Neuron (in vitro differentiated cells): ENCODE results near the gene NSUN4.

Source experiments
- H2AFZ ChIP-seq: one replicate; pipeline ENCODE4 v1.6.1; 2013; ENCODE audit warnings: low read depth, mild to moderate bottlenecking, inconsistent platforms, low read length, moderate library complexity
- H3K27me3 ChIP-seq: one replicate; pipeline ENCODE4 v1.6.1; 2013; ENCODE audit warnings: low read length; ENCODE audit not compliant: insufficient read depth
- H3K36me3 ChIP-seq: one replicate; pipeline ENCODE4 v1.6.1; 2013; ENCODE audit warnings: low read length; ENCODE audit not compliant: insufficient read depth
- H3K4me1 ChIP-seq: one replicate; pipeline ENCODE4 v1.6.1; 2013; ENCODE audit warnings: low read length; ENCODE audit not compliant: insufficient read depth
- H3K4me3 ChIP-seq: 2 replicates; pipeline ENCODE4 v1.5.1; 2013; ENCODE audit warnings: mild to moderate bottlenecking, low read length, moderate library complexity
- H3K9me3 ChIP-seq: one replicate; pipeline ENCODE4 v1.6.1; 2013; ENCODE audit warnings: low read length

NSUN4 gene

GRCh38 chr1:46394872-46395465 lies 54.4 kb downstream of the NSUN4 start:
- peaks cover 3% of the 10 kb centered on the region for H3K4me1 ChIP-seq
- H2AFZ ChIP-seq, result peak overlapping the region; percentile 94
- peaks cover 15% of the 10 kb centered on the region for H3K27me3 ChIP-seq
- H3K36me3 ChIP-seq, result no peaks in the 10 kb centered on the region
- H3K4me3 ChIP-seq, result peak overlapping the region; percentile 39
- peaks cover 16% of the 10 kb centered on the region for H3K9me3 ChIP-seq

GRCh38 chr1:46396441-46397398 lies 56.1 kb downstream of the NSUN4 start:
- Histone ChIP-seq H3K4me3 (no peak overlapping the region), H3K4me1 (peaks cover 3% of the 10 kb centered on the region), H3K9me3 (peaks cover 16% of the 10 kb centered on the region), H3K27me3 (peaks cover 15% of the 10 kb centered on the region), H2AFZ (no peak overlapping the region), H3K36me3 (no peaks in the 10 kb centered on the region)

GRCh38 chr1:46399307-46399706 lies 58.7 kb downstream of the NSUN4 start:
- Histone ChIP-seq H3K9me3 (peaks cover 2% of the 10 kb centered on the region), H3K36me3 (no peaks in the 10 kb centered on the region), H3K4me3 (no peak overlapping the region), H3K4me1 (peaks cover 3% of the 10 kb centered on the region), H3K27me3 (peaks cover 15% of the 10 kb centered on the region), H2AFZ (no peak overlapping the region)

GRCh38 chr1:46400421-46400820 lies 59.8 kb downstream of the NSUN4 start:
- Histone ChIP-seq H3K27me3 (peaks cover 10% of the 10 kb centered on the region), H2AFZ (no peak overlapping the region), H3K4me3 (no peak overlapping the region), H3K36me3 (no peaks in the 10 kb centered on the region), H3K9me3 (peaks cover 2% of the 10 kb centered on the region), H3K4me1 (no peaks in the 10 kb centered on the region)

- Histone ChIP-seq H3K36me3 (no peaks in the 10 kb centered on the region), H2AFZ (no peak overlapping the region), H3K4me3 (no peak overlapping the region), H3K4me1 (no peaks in the 10 kb centered on the region), H3K9me3 (no peaks in the 10 kb centered on the region), H3K27me3 (peaks cover 2% of the 10 kb centered on the region)
These were observed 60.7 kb downstream of the NSUN4 start for GRCh38 chr1:46401154-46401913.

- Histone ChIP-seq H3K36me3 (no peaks in the 10 kb centered on the region), H3K27me3 (no peaks in the 10 kb centered on the region), H3K4me3 (no peak overlapping the region), H3K4me1 (peaks cover 3% of the 10 kb centered on the region), H3K9me3 (no peaks in the 10 kb centered on the region), H2AFZ (no peak overlapping the region)
These were observed 61.5 kb downstream of the NSUN4 start for GRCh38 chr1:46401964-46402626.

GRCh38 chr1:46403916-46404315 lies 63.3 kb downstream of the NSUN4 start:
- Histone ChIP-seq H3K27me3 (no peaks in the 10 kb centered on the region), H3K4me3 (no peak overlapping the region), H2AFZ (no peak overlapping the region), H3K9me3 (no peaks in the 10 kb centered on the region), H3K36me3 (no peaks in the 10 kb centered on the region), H3K4me1 (peaks cover 4% of the 10 kb centered on the region)

GRCh38 chr1:46404482-46405196 lies 64.0 kb downstream of the NSUN4 start:
- no peaks in the 10 kb centered on the region for H3K36me3 ChIP-seq
- H3K27me3 ChIP-seq, result no peaks in the 10 kb centered on the region
- H3K9me3 ChIP-seq, result no peaks in the 10 kb centered on the region
- H3K4me3 ChIP-seq, result no peak overlapping the region
- H2AFZ ChIP-seq, result no peak overlapping the region
- peaks cover 4% of the 10 kb centered on the region for H3K4me1 ChIP-seq

GRCh38 chr1:46405197-46405555 lies 64.6 kb downstream of the NSUN4 start:
- no peaks in the 10 kb centered on the region for H3K27me3 ChIP-seq
- no peak overlapping the region for H2AFZ ChIP-seq
- H3K4me1 ChIP-seq, result peaks cover 4% of the 10 kb centered on the region
- no peaks in the 10 kb centered on the region for H3K9me3 ChIP-seq
- no peaks in the 10 kb centered on the region for H3K36me3 ChIP-seq
- no peak overlapping the region for H3K4me3 ChIP-seq

GRCh38 chr1:46405724-46406123 lies 65.1 kb downstream of the NSUN4 start:
- Histone ChIP-seq H3K4me1 (peaks cover 4% of the 10 kb centered on the region), H3K27me3 (no peaks in the 10 kb centered on the region), H3K4me3 (no peak overlapping the region), H3K36me3 (no peaks in the 10 kb centered on the region), H2AFZ (no peak overlapping the region), H3K9me3 (no peaks in the 10 kb centered on the region)

GRCh38 chr1:46406881-46407608 lies 66.4 kb downstream of the NSUN4 start:
- peak overlapping the region; percentile 18 for H2AFZ ChIP-seq
- no peaks in the 10 kb centered on the region for H3K36me3 ChIP-seq
- H3K9me3 ChIP-seq, result no peaks in the 10 kb centered on the region
- no peaks in the 10 kb centered on the region for H3K27me3 ChIP-seq
- H3K4me1 ChIP-seq, result peaks cover 4% of the 10 kb centered on the region
- H3K4me3 ChIP-seq, result peak overlapping the region; percentile 16

GRCh38 chr1:46407636-46408035 lies 67.0 kb downstream of the NSUN4 start:
- no peaks in the 10 kb centered on the region for H3K27me3 ChIP-seq
- no peaks in the 10 kb centered on the region for H3K36me3 ChIP-seq
- H3K4me3 ChIP-seq, result no peak overlapping the region
- peaks cover 4% of the 10 kb centered on the region for H3K4me1 ChIP-seq
- H2AFZ ChIP-seq, result no peak overlapping the region
- H3K9me3 ChIP-seq, result no peaks in the 10 kb centered on the region
